Glomerular endothelial cell (primary cell): Measurements from ENCODE around the gene MRPS22. TPM values are rescaled to one million over a fixed set of nuclear protein-coding genes. Genes with fewer than 3 reads are reported as not detected.
"Not testable (repeated sequence)": the region's sequence is repeated elsewhere in the genome, so short reads cannot be mapped to it uniquely, and the experiment has no call there.

Experiments
- DNase-seq: peaks from one replicate; pipeline ENCODE4 v3.0.0-alpha.2; 2011; ENCODE audit warnings: low read depth, low spot score; ENCODE audit errors: extremely low read depth
- total RNA-seq: library from RNA; depleted of rRNA; stranded (reverse); fragments of >200 nt; gene quantifications from 2 replicates; pipeline ENCODE4 v1.2.3, GENCODE V29; 2015

MRPS22 gene
- total RNA-seq, 1 donor from 2014 or later = 48.5 TPM

DNA sequence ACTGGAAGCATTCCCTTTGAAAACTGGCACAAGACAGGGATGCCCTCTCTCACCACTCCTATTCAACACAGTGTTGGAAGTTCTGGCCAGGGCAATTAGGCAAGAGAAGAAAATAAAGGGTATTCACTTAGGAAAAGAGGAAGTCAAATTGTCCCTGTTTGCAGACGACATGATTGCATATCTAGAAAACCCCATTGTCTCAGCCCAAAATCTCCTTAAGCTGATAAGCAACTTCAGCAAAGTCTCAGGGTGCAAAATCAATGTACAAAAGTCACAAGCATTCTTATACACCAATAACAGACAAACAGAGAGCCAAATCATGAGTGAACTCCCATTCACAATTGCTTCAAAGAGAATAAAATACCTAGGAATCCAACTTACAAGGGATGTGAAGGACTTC, 9.1 kb upstream of the MRPS22 start:
- DNase-seq = not testable (repeated sequence)

DNA sequence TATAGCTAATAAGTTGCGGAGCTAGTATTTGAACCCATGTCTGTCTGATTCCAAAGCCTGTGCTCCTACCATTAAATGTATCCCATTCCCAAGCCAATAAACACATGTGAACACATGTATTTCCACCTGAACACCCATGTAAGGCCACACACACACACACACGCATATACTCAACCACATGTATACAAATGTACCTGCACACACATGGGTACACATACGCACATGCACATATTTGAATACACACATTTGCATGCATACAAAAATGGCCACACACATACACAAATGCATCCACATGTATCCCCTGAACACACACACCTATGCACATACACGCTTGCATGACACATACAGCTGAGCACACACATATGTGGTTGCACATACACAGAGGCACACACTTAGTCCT, 5.4 kb upstream of the MRPS22 start:
- DNase-seq = no peak

DNA sequence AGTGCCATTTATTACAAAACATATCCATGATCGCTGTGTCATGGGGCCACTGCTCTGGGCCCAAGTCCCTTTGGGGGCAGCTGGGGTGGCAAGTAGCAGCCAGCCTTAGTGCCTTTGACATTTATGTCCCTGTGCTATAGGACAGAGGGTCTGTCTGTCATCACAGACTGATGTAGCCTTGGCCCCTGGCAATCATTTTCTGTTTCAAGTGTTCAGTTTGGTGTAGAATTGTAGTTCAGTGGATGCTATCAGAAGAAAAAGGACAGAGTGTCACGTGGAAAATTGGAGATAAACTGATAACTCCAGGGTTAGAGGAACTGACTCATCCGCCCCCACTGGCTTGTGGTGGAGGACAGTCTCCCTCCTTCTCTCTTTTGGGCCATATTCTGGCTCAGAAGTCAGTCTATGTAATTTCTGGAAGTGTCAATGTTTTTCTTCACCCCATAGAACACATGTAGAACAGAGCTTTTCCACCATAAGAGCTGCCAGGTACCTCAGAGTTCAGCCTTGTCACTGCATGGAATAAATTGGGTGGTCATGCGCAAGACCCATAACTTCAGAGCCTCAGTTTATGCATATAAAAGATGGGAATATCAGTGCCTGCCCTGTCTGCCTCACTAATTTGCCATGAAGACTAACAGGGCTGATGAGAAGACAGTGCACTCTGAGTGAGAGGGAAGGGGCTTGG, 4.5 kb upstream of the MRPS22 start:
- DNase-seq = no peak

DNA sequence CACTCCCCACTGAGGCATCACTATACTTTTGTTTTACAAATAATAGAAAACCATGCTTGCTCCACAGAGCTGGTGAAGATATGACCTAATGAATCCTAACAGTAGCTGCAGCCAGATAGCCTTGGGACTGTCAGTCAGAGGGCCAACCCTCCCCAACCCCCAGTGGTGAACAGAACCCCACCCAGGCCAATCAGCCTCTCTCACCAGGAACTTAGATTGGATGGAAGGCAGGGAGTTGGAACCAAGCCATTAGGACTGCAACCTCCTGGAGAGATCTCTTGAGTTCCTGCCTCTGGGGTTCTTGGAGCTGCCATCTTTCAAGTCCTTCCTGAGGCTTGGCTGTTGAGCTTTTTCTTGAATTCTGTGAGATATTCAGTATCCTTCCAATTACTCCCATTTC, 3.0 kb upstream of the MRPS22 start:
- DNase-seq = no peak

DNA sequence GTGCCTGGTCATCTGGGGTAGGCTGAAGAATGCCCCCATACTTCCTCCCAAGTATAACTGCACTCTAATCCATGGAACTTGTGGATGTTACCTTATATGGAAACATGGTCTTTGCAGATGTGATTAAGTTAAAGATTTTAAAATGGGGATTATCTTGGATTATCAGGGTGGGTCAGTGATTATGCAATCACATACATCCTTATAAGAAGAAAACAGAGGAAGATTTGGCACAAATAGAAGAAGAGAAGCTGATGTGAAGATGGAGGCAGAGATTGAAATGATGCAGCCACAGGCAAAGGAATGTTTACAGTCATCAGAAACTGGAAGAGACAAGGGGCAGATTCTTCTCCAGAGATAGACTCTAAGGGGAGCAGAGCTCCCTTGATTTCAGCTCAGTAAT, 1.8 kb upstream of the MRPS22 start:
- no peak for DNase-seq

DNA sequence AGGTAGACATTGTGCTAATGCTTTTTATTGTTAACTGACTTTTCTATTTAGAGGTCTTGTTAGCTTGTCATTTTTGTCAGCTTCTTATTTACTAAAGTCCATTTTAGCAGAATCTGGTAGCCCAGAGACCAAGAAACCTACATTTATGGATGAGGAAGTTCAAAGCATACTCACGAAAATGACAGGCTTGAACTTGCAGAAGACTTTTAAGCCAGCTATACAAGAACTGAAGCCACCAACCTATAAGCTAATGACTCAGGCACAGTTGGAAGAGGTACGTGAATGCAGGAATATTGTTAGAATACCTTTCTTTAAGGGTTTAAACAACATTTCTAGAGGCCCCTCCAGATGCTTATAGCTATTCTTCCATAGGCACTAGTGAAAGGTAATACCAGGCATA, 3.0 kb downstream of the MRPS22 start:
- DNase-seq = no peak

DNA sequence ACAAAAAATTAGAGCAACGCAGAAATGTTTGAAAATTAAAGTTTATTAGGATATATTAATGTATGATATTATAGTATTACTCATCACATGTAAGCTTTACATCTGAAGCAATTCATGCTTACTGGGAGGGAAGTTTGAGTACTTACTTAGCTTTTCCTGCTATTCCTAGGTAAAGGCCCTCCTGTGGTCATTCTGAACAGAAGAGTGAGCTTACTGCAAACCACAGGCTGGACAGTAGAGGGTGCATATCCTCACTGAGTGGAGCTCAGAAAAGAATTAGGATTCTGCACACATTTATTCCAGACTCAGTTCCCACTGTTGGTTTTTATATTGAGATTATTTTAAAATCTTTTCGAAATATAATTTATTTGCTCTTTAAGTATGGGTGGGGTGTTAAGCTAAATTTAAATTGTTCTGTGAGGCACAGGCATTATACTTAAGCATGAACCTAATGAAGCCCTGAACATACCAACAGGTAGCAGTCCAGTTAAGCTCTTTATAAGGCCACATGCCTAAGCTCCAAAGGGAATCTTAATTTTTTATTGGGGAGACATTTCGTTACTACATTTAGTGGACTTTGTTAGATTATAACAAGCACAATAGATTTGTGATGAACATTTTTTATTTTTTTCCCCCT, 10.2 kb downstream of the MRPS22 start:
- no peak for DNase-seq

DNA sequence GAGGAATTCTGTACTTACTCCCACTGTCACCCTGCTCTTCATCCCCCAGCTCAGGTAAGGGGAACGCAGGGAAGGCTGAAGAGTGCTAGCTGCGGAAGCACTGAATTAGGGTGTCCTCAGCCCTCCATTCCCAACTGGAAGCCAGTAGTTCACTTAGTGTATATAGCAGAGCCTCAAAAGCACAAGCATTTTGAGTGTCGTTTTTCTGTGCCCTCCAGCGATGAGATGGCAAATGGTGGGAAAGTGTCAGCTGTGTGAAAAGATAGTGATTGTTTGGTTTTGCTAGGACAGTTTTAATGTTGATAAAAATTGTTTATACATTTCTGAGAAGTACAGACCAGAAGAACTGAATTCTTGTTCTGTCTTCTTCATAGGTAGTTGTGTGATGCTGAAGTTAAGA, 10.8 kb downstream of the MRPS22 start:
- no peak for DNase-seq

DNA sequence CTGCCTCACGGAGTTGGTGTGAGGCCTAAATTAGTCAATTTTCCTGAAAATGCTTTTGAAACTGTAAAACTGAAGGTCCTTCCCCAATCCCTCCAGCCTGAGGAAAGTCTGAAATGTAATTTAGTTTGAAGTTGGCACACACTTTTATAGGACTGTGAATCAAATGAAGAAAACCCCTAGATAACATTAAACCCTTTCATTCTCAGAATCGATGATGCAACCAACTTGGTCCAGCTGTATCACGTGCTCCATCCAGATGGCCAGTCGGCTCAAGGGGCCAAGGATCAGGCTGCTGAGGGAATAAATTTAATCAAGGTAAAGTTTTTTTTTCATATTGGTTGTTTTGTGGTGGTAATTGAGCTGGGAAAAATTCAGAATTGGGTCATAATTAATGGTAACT, 11.7 kb downstream of the MRPS22 start:
- no peak for DNase-seq

DNA sequence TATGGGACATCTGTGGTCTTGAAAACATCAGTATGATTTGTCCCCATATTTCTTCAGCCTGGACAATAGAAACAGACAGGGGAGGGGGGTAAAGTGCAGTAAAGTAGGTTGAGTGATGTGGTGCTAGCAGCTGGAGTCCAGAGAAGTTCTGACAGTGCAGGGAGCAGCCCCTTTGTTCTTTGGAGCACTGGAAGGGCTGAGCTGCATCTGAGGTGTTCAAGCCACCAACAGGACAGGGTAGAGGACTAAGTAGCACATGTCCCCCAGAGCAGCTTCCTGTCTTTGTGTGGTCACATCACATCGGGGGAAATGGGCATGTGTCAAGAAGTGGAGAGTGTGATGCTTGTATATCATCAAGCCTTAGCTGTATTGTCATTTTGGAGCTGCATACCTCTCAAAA, 12.1 kb downstream of the MRPS22 start:
- no peak for DNase-seq

DNA sequence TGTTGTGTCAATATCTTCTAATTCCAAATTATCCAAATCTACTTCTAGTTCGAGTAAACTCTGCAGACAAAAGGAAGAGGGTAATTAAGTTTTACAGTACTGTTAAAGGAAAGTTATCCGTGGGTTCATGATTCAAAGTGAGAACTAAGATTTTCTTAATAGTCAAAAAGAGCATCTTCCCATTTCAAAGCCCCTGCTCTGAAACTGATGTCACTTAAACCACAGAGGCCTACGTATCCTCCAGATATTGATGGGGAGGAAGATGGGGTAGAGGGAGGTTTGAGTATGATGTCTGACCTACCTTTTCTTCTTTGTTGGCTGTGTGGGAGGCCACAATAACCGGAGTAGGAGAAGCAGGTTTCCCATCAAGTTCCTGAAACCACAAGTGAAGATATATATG, 14.1 kb downstream of the MRPS22 start:
- DNase-seq = no peak

DNA sequence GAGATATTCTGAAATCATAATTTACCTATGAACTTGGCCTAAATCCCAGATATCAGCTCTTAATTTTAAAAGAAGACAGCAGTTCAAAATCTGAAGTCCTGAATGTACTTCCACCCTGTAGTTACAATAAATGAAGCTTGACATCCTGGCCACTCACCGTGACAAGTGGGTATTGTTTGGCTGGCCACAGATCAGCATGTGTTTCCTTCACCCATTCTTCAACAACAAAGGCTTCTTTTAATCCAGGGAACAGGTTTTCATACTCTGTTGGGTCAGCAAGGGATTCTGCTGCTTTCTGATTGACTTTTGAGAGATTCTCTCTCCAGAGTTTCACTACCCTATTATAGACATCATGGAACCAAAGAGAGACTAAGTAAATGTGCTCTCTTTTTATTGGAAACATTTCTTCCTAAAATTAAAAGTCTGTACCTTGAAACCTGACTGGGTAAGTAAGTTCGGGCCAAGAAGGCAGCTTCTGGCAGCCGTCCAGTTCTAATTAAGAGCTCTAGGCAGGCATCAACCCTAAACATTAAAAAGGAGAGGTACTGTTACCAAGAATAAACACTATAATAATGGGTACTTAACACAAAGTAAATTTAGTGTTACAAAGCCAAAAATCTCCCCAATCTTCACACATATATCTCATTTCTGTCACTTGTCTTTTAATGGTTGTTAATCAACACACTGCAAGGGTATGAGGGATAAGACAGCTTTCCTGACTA, 15.2 kb downstream of the MRPS22 start:
- no peak for DNase-seq

DNA sequence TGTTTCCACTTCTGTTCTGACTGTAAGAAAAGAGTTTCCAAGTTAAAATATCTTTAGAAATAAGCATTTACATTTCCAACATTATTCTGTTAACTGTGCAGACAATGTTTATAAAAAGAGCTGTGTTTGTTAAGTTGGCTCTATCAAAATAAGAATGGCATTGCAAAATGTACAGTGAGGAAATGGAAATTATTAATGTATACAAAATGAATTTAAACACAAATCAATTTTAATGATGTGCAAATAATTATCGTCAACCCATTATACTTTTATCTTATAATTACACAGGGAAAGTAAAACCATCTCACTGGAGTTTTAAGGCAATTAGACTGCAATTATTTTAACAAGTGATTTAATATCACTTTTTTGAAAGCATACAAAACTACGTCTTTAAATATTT, 17.5 kb downstream of the MRPS22 start:
- DNase-seq = no peak

DNA sequence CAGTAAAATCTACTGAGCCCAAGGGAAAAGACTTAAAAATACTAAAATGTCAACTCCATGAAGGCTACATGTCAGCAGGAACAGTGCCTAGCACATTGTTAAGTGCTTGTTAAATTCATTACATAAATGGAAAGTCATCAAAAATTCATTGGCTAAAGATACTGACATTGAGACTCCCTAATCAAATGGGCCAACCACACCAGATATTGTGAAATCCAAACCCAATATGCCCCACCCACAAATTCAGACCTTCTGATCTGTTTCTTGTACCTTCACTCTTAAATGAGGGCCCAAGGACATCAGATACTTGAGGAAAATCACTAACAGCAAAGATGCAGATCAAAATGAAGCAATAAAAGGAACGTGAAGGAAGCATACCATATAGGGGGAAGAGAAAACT, 20.7 kb downstream of the MRPS22 start:
- no peak for DNase-seq

DNA sequence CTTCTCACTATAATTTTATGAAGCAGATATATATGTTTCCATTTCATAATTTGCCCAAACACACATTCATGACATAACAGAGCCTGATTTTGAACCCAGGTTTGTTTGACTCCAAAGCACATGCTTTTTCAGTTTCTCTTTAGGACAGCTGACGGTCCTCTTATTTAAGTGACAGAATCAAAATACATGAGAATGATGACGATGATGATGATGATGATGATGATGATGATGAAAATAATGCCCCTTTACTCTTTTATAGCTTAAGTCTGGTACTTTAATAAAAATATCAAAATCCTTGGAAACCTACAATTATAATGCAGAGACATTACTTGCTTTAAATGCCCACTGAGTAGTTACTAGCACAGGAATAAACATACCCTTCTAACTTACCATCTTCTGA, 30.3 kb downstream of the MRPS22 start:
- no peak for DNase-seq

DNA sequence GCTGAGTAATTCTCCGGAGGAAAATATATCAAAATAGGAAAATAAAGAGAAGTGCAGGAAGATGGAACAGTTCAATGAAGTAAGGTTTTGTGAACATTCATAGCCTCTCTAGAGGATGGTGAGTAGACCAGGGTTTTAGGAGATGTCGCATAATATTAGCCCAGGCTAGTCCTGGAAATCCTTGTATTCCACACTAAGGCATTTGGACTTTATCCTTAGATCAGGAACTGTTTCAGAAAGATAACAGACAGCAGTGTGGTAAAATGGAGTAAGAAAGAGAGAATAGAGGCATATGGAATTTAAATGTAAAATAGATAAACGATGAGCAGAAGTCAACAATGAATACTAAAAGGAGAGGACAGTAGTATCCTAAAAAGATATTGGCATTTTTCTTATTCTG, 33.6 kb downstream of the MRPS22 start:
- DNase-seq = no peak

DNA sequence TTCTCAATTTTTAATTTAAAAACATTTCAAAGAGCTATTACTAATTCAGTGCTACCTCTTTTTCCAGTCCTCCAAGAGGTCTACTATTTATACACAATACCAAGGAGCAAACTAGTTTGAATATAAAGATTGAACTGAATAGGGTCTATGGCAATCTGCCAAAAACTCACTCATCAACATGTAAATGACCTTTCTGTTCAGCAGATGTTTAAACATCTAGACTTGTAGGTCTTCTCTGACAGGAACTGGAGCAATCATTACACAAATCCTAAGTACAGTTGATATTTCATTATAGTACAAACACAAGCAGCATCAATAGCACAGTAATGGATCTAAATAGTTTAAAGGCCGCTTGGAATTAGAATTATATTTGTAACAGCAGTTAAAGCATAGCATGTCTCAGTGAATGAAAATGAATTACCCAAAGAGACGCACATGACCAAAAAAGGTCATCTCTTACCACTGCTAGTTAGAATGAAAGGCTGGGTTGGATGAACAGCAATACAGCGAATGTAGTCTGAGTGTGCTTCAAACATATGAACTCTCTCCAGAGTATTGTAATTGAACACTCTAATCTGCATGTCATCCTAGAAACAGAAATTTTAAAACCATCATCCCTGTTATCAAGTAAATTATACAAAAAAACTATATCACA, 34.9 kb downstream of the MRPS22 start:
- DNase-seq = no peak

DNA sequence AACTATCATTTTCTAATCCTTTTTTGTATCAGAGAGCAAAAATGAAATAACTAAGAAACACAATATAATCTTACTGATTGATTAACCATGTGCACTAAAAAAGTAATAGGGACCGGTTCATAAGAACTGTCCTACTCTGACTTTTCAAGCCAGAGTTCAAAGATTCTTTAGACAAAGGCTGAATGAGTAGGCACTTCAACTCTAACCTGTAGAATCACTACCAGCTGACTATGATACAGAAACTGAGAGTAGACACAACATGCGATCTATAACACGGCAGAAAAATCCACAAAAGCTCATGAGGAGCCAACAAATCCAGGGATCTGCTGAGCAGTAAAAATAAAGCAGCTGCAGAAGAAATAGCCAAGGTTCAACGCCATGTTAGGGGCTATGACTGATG, 36.8 kb downstream of the MRPS22 start:
- DNase-seq = no peak

DNA sequence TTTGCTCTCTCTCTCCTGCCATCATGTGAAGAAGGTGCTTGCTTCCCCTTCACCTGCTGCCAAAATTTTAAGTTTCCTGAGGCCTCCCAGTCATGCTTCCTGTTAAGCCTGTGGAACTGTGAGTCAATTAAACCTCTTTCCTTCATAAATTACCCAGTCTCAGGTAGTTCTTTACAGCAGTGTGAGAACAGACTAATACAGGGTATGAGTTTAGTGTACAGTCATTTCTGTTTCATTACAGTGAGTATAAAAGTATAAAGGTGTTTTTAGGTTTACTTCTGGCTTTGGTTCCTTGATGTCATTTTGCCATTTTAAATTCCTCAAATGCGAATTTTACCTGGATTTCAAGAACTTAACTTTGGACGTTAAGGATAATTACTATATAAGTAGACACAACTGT, 38.5 kb downstream of the MRPS22 start:
- DNase-seq = not testable (repeated sequence)

DNA sequence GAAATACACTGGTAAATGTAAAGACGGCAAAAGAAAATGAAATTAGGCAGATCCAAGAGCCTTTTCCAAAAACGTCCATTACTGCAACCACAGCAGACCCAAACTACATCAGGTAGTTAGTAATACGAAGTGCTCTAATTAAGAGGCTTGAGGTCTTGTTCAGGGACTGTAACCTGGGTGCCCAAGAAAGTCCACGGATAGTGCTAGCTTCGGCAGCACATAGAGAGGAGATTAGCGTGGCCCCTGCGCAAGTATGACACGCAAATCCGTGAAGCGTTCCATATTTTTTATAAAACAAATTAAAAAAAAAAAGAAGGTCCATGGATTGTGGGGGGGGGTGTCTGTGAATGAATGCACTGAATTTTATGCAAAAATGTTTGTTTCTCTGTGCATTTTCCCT, 44.3 kb downstream of the MRPS22 start:
- DNase-seq = no peak

DNA sequence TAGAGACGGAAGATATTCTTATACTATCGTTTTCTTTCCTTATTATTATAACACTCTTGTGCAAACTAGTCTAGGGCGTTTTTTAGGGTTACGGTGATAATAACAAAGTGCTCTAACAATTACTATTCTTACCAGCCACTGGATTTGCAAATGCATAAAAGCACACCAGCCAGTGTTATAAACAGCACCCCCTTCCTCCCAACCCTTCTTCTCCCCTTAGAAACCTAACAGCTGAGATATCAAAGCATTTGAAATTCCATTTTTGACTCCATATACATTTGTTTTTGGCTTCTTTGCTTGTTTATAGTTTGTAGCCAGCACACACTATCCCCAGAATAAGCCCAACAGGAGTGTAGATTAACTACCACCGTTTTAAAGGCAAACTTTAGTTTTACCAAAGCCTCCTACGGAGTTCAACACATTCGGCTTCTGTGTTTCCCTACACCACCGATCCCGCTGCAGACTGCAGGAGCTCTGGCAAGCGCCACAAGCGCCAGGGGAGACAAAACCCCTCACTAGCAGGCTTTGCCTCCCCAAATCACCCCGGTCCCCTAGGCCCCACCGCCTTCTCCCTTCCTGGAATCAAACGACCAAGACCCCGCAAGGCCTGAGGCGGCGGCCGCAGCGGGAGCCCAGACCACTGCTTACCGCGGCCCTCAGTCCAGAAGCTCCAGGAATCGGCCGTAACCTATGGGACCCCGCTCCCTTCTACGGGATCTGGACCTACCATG, 45.2 kb downstream of the MRPS22 start:
- DNase-seq = peak; percentile 5
